Stimulated activated CD4-positive, alpha-beta T cell treated with anti-CD3 and anti-CD28 coated beads, Interleukin-15, amount 100 ng/mL, for 24 hours (primary cell): ENCODE measurements around the gene PIR.

Experiments
- DNase-seq: peaks from one replicate; pipeline ENCODE4 v3.0.0-alpha.2; 2020

PIR gene

DNA sequence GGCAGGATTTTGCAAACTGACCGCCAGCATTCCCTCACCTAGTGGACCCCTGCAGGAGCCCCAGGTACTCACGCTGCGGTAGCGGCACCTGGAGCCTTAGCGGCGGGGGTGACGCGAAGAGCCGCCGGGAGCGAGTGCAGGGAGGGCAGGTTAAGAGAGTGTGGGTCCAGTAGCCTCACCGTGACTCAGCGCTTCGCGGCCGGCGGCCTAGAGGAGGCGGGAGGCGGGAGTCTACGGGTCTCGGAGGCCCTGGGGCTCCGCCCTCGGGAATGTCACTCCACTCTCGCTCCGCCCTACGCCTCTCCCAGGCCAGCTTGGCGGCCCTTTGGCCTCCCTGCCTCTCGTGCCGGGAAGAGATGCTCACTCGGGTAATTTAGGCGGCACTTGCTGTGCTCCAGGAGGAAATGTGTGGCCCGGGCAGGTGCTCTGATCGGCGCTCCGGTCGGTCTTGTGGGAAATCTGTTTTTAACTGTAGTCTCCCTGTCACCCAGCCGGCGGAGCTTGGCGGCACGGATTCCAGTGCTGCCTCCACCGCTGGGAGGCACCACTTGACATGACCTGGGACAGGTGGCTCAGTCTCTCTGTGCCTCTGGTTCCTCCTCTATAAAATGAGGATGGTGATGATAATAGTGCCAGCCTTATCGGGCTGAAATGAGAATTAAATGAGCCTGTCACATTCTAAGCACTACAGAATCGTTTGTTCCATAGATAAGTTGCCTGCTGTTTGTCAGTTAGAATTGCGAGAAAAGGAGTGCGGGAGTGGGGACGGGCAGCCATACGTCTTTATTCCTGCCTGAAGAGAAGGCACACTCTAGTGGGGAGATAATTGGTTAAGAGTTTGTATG is at the start of gene PIR:
TSS of gene PIR (minus strand) at position 216 of the 845 bp plus-strand sequence. CDS start 2,076 bp downstream, outside the sequence.
- DNase-seq, result peak; percentile 80

- DNase-seq, result no peak
Measured at GRCh38 chrX:15530318-15530717, 37.2 kb upstream of the PIR start.

DNA sequence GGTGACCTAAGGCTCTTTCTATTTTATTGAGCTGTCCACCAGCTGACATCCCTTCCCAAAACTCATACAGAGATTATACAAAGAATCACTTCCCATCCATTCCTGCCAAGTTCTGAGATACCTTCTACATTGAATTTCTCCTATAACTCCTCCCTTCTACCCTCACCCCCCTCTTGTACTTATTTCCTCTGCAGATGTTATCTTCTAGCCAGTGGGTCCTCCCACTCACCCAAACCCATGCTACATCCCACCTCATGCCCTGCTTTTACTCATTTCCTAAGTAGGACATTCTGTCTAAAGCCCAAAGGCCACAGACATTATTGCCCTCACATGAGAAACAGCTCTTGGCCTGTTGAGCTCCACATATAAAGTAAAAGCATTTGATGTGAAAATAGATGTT is 36.0 kb upstream of the PIR start:
- DNase-seq, result no peak

DNA sequence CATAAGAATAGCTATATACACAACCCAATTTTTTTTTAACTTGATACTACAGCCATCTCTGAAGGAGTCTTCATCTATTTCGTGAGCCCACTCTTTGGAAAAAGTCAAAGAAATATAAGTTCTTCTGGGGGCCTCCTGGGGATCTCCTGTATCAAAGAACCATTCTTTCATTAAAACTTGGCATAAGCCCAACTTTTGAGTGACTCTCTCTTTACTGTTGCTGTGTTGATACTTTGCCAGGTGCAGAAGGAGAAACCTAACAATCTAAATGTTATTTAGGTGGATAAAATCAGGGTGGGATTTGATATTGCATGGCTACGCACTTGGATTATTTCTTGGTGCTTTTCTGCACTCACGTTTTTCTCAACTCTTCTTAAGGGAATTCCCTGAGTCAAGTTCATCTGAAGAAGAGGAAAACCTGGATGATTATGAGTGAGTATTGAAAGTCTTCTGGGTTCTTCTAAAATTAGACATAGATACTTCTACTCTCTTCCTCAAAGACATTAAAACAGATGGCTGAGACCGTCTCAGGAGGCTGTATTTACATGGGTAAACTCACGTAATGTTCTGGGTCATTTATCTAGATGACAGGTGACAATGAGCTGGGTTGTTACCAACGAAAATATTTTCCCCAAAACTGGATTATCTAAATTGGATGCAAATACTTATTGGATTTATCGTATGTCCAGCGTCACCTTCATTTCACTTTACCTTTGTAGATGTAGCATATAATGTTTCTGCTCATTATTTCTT is 32.7 kb upstream of the PIR start:
- no peak for DNase-seq

DNA sequence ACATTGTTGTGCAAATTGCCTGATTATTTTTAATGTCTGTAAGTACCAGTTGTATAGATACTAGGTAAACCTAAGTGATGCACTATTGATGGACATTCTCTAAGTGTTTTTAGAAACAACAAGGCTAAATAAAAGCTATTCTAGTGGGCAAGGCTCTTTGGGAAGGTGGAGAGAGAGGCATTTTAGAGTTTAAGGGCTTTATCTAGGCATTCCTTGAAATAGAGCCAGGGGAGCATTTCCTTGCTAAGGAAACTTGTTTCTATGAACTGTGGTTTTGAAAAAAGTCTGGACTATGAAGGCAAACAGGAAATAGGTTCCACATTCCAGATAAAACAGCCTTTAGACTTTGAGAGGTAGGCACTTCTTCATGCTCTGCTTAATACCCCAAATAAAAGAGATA is 31.3 kb upstream of the PIR start:
- no peak for DNase-seq

GRCh38 chrX:15523088-15523487 is 30.0 kb upstream of the PIR start:
- DNase-seq, result no peak

- no peak for DNase-seq
Measured at GRCh38 chrX:15522464-15522863, 29.3 kb upstream of the PIR start.

- DNase-seq, result no peak
Measured at GRCh38 chrX:15515931-15516330, 22.8 kb upstream of the PIR start.

- no peak for DNase-seq
Measured at GRCh38 chrX:15514279-15514678, 21.1 kb upstream of the PIR start.

DNA sequence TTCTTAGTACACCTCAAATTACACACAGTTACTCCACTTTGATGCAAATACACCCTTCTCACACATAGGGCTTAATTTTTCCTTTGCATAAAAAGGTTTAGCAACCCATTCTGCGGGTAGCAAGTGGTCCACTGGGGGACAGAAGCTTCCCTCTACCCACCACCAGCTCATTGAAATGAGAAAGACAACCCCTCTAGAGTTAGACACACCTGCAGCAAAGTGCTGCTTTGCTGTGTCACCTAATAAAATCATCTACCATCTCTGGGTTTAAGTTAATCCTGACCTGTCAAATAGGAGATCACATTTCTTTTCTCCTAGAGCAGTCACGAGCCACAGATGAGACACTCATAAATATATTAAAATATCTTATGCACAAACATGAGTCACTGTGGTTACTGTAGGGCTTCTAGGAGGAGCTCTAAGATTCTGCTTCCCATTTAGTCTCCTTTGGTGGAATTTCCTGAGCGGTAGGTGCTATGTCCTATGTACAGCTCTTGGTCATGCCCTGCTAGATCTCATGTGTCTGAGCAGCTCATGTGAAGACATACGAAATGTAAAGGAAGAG is 19.4 kb upstream of the PIR start:
- DNase-seq, result no peak

- no peak for DNase-seq
Measured at GRCh38 chrX:15511563-15511962, 18.4 kb upstream of the PIR start.

GRCh38 chrX:15509845-15510244 is 16.7 kb upstream of the PIR start:
- no peak for DNase-seq

GRCh38 chrX:15507005-15507404 is 13.9 kb upstream of the PIR start:
- no peak for DNase-seq

DNA sequence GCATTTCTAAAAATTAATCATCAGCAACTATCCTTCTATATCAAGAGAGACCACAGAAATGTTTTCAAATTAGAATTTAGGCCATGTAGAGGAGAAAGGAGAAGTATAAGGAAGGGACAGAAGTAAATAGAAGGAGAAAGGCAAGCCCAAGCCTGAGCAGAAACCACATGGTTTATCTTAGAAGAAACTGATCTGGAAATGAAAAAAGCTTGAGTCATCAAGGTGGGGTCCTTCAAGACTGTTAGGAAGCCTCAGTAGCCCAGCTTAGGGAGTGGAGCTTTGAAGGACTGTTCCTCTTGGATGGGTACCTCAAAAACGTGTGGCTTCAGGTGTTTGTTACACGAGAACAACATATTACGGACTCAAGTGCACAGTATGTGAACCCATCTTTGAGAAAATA is 12.0 kb upstream of the PIR start:
- DNase-seq, result no peak

DNA sequence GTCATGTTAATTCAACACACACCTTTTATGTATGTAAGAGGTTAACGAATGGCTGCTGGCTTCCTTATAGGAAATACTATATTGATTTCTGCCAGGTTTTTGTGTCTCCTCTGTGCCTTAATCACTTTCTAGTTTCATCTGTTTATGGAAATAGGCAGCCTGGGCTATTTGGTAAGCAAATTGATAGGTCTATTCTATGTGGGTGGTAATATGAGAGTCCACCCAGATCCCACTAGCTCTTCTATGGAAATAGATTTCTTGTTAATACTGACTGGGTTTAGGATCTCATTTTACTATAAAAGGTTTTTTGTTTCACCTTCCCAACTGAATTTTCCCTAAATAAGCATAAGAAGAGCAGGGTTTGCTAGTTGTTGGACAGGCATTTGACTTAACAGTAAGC is 11.5 kb upstream of the PIR start:
- no peak for DNase-seq

DNA sequence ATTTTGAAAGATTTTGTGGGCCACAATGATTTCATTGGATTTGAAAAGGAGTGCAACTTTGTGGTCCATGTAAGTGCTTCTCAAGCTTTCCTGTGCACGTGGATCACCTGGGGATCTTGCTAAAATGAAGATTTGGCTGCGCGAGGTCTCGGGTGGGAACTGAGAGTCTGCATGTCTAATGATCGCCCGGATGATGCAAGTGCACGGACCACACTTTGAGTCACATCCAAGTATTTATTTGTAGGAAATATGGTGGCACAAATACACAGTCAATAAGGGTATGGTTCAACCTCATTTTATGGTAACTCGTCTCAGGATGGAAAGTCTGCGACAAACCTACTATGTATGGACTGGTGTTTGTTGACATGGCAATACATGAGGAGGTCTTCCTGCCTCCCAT is 8.4 kb upstream of the PIR start:
- DNase-seq, result no peak

DNA sequence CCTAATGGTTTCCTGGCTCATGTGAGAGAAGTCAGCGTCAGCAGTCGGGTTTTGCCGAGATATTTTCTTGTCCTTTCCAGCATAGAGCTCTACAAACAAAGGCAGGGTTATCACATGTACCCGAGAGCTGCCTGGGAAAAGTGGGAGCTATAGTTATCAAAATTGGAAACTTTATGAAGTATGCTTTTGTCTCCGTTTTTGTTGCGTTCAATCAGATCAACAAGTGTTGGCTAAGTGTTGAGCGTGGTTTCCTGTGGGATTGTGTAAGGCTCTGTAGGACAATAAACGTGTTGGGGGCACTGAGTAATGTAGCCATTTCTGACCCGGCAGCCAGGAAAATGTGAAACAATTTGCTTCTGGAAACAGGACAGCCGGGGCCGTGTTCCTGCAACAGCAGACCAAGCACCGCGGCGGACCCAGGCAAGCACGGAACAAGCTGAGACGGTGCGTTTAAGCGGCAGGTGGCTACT is 7.4 kb upstream of the PIR start, which contains the start of gene BMX:
TSS of gene BMX (plus strand) at position 311 of the 470 bp plus-strand sequence. CDS start 7,547 bp downstream, outside the sequence.
- DNase-seq, result no peak

GRCh38 chrX:15499976-15500375 is 6.8 kb upstream of the PIR start:
- DNase-seq, result no peak

DNA sequence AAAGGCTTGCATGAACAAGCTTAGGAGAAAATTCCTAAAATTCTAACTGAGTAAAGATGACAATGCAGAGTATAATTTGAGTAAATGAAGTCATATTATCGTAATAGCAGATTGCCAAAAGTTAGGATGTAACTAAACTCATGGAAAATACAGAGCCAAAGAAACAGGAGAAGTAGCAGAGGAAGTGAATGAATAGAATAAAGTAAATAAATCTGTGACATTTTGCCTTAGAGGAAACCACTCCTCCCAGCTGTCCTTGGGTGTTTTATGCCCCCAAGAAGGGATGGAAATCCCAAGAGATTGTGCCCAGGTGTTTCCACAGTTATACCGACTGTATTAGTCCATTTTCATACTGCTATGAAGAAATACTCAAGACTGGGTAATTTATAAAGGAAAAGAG is 5.6 kb upstream of the PIR start:
- no peak for DNase-seq

DNA sequence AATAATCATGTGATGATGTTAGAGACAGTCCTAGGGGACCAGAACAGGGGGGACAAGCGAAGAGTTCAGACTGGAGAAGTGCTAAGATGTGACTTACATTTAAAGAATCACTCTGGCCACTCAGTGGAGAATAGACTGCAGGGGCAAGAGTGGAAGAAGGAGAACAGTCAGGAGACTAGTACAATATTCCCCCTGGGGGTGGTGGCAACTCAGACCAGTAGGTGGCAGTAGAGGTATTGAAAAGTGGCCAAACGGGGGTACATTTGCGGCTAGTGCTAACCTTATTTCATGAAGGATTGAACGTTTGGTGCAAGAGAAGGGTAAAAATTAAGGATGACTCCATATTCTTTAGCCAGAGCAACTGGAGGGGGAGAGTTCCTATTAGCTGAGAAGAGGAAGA is 4.7 kb upstream of the PIR start:
- DNase-seq, result peak; percentile 54

DNA sequence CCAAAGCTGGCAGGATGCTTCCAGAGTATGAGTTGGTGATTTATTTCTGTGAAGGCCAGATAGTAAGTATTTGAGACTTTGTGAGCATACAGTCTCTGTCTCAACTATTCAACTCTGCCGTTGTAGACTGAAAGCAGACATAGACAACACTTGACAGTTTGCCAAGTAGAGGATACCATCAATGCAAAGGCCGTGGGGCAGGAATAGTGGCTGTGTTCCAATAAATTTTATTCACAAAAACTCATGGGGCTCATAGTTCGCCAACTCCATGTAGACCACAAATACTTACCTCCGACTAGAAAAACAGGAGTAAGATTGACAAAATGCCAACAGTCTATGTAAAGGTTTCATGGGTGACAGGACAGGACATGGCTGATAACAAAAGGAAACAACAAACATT is 3.7 kb upstream of the PIR start:
- DNase-seq, result no peak

- DNase-seq, result no peak
Measured at GRCh38 chrX:15495801-15496200, 2.7 kb upstream of the PIR start.

- DNase-seq, result no peak
Measured at GRCh38 chrX:15492469-15492868, 664 bp downstream of the PIR start.

GRCh38 chrX:15483891-15484290 is 9.2 kb downstream of the PIR start:
- DNase-seq, result no peak
